NCI-H128 (cell line): ENCODE data around the gene H1-8.
"Not testable (repeated sequence)": the region's sequence is repeated elsewhere in the genome, so short reads cannot be mapped to it uniquely, and the experiment has no call there.

Source experiments
- DNase-seq: peaks from one replicate; lab custom pipeline; 2025; ENCODE audit not compliant: unreplicated experiment; lab: John Stamatoyannopoulos, UW

H1-8 gene

GRCh38 chr3:129531699-129532098, 11.3 kb upstream of the H1-8 start:
- DNase-seq = no peak

DNA sequence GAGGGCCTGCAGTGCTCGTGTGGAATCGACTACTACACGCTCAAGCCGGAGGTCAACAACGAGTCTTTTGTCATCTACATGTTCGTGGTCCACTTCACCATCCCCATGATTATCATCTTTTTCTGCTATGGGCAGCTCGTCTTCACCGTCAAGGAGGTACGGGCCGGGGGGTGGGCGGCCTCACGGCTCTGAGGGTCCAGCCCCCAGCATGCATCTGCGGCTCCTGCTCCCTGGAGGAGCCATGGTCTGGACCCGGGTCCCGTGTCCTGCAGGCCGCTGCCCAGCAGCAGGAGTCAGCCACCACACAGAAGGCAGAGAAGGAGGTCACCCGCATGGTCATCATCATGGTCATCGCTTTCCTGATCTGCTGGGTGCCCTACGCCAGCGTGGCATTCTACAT, 10.7 kb upstream of the H1-8 start:
- DNase-seq = no peak

- no peak for DNase-seq
Observed at GRCh38 chr3:129533406-129533805, 9.6 kb upstream of the H1-8 start.

DNA sequence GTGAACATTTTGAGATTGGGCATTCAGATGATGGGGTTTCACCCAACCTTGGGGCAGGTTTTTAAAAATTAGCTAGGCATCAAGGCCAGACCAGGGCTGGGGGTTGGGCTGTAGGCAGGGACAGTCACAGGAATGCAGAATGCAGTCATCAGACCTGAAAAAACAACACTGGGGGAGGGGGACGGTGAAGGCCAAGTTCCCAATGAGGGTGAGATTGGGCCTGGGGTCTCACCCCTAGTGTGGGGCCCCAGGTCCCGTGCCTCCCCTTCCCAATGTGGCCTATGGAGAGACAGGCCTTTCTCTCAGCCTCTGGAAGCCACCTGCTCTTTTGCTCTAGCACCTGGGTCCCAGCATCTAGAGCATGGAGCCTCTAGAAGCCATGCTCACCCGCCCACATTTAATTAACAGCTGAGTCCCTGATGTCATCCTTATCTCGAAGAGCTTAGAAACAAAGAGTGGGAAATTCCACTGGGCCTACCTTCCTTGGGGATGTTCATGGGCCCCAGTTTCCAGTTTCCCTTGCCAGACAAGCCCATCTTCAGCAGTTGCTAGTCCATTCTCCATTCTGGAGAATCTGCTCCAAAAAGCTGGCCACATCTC, 8.4 kb upstream of the H1-8 start:
- no peak for DNase-seq

DNA sequence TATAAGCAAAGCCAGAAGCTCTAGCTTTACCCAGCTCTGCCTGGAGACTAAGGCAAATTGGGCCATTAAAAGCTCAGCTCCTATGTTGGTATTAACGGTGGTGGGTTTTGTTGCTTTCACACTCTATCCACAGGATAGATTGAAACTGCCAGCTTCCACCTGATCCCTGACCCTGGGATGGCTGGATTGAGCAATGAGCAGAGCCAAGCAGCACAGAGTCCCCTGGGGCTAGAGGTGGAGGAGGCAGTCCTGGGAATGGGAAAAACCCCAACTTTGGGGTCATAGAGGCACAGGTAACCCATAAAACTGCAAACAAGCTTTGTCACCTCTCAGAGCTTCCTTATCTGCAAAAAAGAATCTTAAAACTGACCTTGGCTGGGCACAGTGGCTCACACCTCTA, 7.9 kb upstream of the H1-8 start:
- DNase-seq = no peak

GRCh38 chr3:129536374-129536667, 6.7 kb upstream of the H1-8 start:
- no peak for DNase-seq

- no peak for DNase-seq
Observed at GRCh38 chr3:129536804-129537203, 6.2 kb upstream of the H1-8 start.

GRCh38 chr3:129539206-129539605, 3.8 kb upstream of the H1-8 start:
- no peak for DNase-seq

DNA sequence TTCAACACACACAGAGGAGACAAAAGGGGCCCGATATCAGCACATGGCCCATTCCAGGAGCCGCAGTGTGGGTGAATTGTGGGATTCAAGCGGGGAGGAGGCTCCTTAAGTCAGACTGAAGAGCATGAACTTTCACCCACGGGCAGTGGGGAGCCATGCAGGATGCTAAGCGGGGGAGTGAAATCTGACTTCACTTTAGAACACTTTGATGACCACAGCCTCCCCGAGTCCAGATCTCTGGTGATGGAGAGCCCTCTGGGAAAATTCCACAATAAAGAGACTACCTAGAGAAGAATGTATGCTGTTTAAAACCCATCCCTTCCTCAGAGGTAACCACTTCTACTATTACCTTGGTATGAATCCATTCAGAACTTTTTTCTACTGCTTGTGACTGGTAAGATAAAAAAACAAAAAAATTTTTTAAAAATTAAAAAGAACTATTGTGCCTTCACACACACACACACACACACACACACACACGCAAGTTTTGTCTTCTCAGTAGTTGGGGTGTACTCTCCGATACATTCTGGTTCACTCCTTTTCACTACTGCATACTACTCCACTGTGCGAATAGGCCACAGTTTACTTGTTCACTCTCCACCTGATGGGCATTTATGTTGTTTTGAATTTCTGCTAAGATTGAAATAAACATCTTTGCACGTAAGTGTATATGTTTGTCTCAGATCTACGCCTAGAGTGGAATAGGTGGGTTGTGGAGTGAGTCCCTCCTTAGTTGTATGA, 2.0 kb upstream of the H1-8 start:
- no peak for DNase-seq

GRCh38 chr3:129542747-129543146, 228 bp upstream of the H1-8 start:
- DNase-seq = no peak

DNA sequence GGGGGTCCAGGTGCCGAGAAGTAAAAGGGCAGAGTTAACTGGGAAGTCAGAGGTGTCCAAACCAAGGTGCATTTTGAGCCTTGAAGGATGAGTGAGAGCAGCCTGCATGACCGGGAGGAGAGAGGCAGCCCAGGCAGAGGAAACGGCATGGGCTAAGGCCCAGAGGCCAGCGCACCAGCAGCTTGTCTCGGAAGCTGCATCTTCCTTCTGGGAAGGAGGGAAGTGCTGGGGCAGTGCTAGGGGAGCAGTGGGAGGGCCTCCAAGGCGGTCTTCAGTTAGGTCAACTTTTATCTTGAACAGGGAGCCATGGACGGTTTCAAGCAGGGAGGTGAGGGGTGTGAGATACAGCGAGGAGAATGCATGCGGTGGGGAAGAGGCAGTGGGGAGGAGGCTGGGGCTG, 1.0 kb downstream of the H1-8 start:
- DNase-seq = no peak

- DNase-seq = not testable (repeated sequence)
Observed at GRCh38 chr3:129545951-129546350, 3.0 kb downstream of the H1-8 start.

- no peak for DNase-seq
Observed at GRCh38 chr3:129547241-129547640, 4.3 kb downstream of the H1-8 start.

GRCh38 chr3:129548104-129548965, 5.4 kb downstream of the H1-8 start:
- no peak for DNase-seq

GRCh38 chr3:129549006-129549800, 6.2 kb downstream of the H1-8 start:
- no peak for DNase-seq

DNA sequence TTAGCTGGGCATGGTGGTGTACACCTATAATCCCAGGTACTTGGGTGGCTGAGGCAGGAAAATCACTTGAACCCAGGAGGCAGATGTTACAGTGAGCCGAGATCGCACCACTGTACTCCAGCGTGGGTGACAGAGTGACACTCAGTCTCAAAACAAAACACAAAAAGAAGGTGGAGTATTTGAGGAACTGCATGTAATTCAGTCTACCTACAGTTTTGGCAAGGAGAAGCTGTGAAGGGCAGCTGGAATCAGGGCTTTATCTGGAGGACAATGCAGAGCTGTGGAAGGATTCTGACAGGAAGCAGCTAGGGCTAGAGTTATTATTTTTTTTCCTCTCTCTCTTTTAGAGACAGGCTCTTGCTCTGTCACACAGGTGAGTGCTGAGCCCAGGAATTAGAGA, 6.8 kb downstream of the H1-8 start:
- DNase-seq = no peak

- no peak for DNase-seq
Observed at GRCh38 chr3:129552287-129553050, 9.5 kb downstream of the H1-8 start.

- no peak for DNase-seq
Observed at GRCh38 chr3:129553171-129553570, 10.2 kb downstream of the H1-8 start.

GRCh38 chr3:129553719-129554118, 10.7 kb downstream of the H1-8 start:
- DNase-seq = no peak

DNA sequence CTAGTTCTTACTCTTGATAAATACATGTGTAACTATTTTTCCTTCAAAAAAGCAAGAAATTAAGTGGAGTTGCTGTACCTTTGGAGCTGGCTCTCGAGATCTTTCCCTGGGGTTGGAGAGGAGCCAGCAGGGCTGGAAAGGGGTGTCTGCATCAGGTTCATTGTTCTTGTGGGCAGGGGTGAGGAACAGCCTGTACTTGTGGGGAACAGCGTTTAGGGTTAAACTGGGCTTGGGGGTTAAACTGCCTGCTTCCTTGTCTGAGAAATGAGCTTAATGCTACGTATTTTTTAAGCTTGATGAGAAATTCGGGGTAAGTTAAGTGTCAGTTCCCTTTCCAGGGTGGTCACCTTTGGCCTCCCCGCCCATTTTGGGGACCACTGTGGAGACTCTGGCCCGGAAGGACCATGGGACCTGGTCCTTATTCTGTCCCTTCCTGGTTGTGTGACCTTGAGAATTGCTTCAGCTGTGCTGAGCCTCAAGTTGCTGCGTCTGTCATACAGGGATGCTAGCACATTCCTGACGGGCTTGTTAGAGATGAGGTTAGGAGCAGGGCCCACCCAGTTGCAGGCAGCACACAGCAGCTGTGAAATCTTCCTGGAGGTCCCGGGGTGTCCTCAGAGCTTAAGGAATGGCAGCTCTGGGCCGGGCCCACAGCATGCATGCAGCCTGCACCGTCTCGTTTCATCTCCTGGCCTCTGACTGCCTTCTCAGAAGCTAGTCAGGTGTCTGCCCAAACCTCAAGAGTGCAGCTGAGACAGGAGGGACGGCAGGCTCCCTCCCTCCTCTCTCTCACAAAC, 11.6 kb downstream of the H1-8 start:
- DNase-seq = no peak
